ENCODE data around the gene HMX2.

HMX2 gene

GRCh38 chr10:123139521-123140163 lies 8.3 kb upstream of the HMX2 start:
- no peak for DNase-seq

GRCh38 chr10:123140164-123140982 lies 7.6 kb upstream of the HMX2 start:
- DNase-seq, result no peak

GRCh38 chr10:123140983-123141390 lies 6.9 kb upstream of the HMX2 start:
- DNase-seq, result no peak

GRCh38 chr10:123141791-123142700 lies 5.9 kb upstream of the HMX2 start:
- no peak for DNase-seq

- DNase-seq, result no peak
Observed at GRCh38 chr10:123142701-123143161, 5.2 kb upstream of the HMX2 start.

GRCh38 chr10:123143162-123143824 lies 4.6 kb upstream of the HMX2 start:
- DNase-seq, result no peak

GRCh38 chr10:123143825-123144168 lies 4.1 kb upstream of the HMX2 start:
- DNase-seq, result no peak

- DNase-seq, result no peak
Observed at GRCh38 chr10:123144697-123145541, 3.0 kb upstream of the HMX2 start.

- DNase-seq, result no peak
Observed at GRCh38 chr10:123145542-123146012, 2.4 kb upstream of the HMX2 start.

- no peak for DNase-seq
Observed at GRCh38 chr10:123146013-123146893, 1.7 kb upstream of the HMX2 start.

GRCh38 chr10:123146894-123147634 lies 872 bp upstream of the HMX2 start:
- DNase-seq, result no peak

- no peak for DNase-seq
Observed at GRCh38 chr10:123148414-123149161, 652 bp downstream of the HMX2 start.

GRCh38 chr10:123149162-123149567 lies 1.2 kb downstream of the HMX2 start:
- DNase-seq, result no peak

GRCh38 chr10:123149568-123150270 lies 1.8 kb downstream of the HMX2 start:
- DNase-seq, result no peak

- no peak for DNase-seq
Observed at GRCh38 chr10:123150271-123150985, 2.5 kb downstream of the HMX2 start.

GRCh38 chr10:123150986-123151736 lies 3.2 kb downstream of the HMX2 start:
- DNase-seq, result no peak

- DNase-seq, result no peak
Observed at GRCh38 chr10:123151737-123152135, 3.8 kb downstream of the HMX2 start.
